Measurements from ENCODE around the gene SHTN1.

DNA sequence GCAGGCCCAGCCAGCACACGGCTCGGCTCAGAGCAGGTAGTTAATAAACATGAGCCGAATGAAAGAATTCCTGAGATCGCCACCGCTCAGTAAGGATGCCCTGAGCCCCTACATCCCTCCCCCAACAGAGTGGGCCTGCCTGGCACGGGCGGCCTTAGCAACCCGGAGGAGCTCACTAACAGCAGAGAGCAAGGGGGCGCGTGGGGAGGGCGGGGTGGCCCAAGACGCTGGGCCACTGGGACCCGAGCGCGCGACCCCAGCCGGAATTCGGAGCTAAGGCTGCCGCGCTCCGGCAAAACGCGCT is 156.1 kb downstream of the SHTN1 start:
- TF ChIP-seq, protein P1, sequence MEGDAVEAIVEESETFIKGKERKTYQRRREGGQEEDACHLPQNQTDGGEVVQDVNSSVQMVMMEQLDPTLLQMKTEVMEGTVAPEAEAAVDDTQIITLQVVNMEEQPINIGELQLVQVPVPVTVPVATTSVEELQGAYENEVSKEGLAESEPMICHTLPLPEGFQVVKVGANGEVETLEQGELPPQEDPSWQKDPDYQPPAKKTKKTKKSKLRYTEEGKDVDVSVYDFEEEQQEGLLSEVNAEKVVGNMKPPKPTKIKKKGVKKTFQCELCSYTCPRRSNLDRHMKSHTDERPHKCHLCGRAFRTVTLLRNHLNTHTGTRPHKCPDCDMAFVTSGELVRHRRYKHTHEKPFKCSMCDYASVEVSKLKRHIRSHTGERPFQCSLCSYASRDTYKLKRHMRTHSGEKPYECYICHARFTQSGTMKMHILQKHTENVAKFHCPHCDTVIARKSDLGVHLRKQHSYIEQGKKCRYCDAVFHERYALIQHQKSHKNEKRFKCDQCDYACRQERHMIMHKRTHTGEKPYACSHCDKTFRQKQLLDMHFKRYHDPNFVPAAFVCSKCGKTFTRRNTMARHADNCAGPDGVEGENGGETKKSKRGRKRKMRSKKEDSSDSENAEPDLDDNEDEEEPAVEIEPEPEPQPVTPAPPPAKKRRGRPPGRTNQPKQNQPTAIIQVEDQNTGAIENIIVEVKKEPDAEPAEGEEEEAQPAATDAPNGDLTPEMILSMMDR (conservative IDR thresholded peaks at IDR 0.05; ENCODE audit: low read depth, low read length): no peak
- TF ChIP-seq EZH2 (IDR thresholded peaks at IDR 0.05; ENCODE audit: borderline replicate concordance, low read depth, low read length, poor library complexity, severe bottlenecking): no peak
